ENCODE measurements around the gene BMPR1B.

- no peak for TF ChIP-seq POLR2AphosphoS5 (IDR thresholded peaks at IDR 0.05)
- TF ChIP-seq CTCF (IDR thresholded peaks at IDR 0.05 in 8 of 11, conservative IDR thresholded peaks at IDR 0.05 in 3 of 11): no peak
- no peak for TF ChIP-seq POLR2A (IDR thresholded peaks at IDR 0.05)
Measured at GRCh38 chr4:94852616-94853015, 94.9 kb downstream of the BMPR1B start.
